ENCODE data around the gene CSTPP1.

DNA sequence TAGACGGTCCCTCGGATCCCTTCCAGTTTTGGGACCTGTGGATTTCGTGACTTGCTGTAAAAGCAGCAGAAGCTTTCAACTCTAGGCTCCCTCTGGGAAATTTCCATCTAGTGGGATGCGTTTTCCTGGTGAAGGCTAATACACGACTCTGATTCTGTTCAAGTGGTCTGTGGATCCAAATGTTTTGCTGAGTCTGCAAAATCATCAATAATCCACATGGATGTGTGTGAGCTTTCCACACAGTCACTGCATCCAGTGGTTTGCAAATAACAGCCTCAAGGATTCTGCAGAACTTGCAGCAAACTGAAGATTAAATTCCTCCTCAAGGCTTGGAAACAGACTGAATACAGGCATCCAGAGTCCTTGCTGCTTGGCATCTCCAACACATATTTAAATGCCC is 266.0 kb downstream of the CSTPP1 start:
- TF ChIP-seq, protein P1, sequence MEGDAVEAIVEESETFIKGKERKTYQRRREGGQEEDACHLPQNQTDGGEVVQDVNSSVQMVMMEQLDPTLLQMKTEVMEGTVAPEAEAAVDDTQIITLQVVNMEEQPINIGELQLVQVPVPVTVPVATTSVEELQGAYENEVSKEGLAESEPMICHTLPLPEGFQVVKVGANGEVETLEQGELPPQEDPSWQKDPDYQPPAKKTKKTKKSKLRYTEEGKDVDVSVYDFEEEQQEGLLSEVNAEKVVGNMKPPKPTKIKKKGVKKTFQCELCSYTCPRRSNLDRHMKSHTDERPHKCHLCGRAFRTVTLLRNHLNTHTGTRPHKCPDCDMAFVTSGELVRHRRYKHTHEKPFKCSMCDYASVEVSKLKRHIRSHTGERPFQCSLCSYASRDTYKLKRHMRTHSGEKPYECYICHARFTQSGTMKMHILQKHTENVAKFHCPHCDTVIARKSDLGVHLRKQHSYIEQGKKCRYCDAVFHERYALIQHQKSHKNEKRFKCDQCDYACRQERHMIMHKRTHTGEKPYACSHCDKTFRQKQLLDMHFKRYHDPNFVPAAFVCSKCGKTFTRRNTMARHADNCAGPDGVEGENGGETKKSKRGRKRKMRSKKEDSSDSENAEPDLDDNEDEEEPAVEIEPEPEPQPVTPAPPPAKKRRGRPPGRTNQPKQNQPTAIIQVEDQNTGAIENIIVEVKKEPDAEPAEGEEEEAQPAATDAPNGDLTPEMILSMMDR (IDR thresholded peaks at IDR 0.05), result no peak
- TF ChIP-seq POLR2A (IDR thresholded peaks at IDR 0.05), result no peak

Data from lower leg skin (tissue), 3 donors.